DMS153 treated with DMSO at 0.1 percent for 48 hours (cell line): ENCODE data around the gene MIOX.

ENCODE experiments used
- DNase-seq: peaks from one replicate; lab custom pipeline; 2025; ENCODE audit not compliant: unreplicated experiment; lab: John Stamatoyannopoulos, UW

The MIOX gene

DNA sequence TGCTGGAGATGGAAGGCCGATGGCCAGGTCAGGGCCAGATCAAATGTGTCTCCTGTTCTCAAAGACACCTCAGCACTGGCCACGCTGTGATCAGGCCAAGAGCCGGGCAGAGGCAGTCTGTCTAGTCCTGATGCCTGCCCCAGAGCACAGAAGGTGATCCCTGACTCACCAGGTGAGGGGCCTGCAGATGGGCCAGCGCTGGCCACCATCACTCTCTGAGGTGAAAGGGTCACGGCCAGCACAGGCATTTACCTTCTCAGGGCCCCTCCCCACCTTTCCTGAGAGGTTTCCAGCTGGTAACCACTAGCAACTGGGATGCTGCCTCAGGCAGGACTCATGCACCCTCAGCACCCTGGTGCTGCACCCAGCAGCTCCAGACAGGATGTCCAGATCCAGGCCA, 14.7 kb upstream of the MIOX start:
- DNase-seq, result no peak

DNA sequence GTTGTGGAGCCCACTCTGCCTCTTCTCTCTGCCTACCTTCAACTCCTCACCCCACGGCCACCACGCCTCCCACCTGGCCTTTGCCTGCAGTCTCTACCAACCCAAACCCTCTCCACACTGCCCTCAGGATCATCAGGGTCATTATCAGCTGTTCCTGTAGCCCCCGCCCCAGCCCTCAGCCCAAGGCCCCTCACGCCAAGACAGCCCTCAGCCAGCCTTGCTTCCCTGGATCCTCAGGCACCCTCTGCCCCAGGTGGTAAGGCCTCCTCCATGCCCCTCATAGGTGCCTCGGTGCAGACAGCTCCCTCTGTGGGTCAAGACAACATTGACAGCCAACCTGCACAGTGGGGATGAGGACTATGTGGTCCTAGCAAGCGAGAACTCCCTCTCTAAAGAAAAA, 13.6 kb upstream of the MIOX start:
- no peak for DNase-seq

DNA sequence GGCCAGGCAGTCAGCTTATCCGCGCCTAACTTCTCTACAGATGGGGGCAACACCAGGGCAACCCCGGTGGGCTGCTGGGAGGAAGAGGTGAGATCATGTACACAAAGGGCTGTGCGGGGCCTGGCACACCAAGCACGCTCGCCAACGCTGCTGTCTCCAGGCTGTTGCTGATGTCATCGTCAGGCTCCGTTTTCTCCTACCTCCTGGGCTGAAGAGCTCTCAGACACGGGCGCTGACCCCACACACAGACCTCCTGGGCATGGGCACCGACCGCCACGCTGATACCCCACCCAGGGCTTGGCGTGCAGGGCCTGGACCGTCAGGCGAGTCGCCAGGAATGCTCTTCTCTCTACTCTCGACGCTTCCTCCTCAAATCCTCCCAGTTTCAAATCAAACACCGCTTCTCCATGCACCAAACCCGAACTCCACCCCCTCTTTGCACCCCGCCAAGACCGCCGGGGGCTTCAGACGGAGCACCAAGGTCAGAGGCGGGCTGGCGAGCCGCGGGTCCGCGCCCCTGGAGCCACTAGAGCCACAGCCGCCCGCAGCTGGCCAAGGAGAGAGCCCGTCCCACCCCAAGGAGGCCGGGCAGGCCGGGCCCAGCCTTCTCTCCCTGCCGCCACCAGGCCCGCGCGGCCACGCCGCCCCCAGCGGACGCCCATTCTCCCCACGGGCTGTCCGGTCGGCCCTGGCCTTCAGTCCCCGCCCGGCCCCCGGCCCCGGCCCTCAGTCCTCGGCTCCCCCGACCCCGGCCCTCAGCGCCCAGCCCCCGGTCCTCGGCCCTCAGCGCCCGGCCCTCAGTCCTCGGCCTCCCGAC, 12.6 kb upstream of the MIOX start:
- no peak for DNase-seq

DNA sequence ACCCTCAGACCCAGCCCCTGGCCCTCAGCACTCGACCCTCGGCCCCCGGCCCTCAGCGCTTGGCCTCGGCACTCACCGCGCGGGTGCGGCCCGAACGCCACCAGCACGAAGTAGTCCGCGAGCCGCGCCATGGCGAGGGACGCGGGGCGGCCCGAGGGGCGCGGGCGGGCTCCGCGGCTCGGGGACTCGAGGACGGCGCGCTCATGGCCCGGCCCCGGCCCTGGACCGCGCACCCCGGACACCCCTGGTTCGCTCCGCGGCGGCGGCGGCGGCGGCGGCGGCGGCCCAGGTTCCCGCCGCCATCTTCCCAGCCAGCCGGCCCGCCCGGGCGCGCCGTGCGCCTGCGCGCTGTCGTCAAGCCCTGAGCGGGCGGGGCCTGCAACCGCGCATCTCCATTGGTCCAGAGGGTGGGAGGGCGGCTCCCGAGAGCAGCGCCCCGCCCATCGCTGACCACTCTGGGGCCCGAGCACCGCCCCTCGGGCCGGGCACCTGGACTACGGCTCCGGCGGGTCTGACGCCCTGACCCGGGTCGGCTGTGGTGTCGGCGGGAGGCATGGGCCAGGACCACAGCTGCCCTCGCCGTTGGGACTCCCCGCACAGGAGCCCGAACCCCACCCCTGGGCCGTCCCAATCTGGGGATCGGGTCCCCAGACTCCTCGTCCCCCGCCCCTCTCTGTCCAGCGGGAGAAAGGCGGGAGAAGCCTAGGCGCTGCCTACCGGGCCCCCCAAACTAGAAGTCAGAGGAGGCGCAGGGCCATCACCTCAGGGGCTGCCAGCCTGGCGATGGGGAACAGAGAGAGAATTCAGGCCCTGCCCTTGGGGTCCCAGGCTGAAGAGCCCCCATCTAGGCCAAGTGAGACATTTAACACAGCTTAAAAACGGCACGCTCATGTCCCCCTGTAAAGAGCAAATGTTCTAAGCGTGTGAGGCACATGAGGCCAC, 11.7 kb upstream of the MIOX start, which contains the start of gene SBF1:
SBF1 (minus strand) TSS at position 326 of the 942 bp plus-strand sequence; CDS start at position 131, 195 bp downstream.
- DNase-seq, result peak; percentile 72

DNA sequence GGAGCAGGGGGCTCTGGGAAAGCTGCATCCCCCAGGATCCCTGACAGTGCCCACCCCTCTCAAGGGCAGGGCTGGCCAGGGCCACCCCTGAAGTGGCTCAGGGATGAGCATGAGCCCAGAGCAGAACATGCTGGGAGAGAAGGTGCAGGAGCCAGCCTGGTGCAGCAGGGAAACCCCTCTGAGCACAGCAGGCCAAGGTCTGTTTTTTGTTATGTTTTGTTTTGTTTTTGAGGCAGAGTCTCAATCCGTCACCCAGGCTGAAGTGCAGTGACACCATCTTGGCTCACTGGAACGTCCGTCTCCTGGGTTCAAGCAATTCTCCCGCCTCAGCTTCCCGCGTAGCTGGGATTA, 11.0 kb upstream of the MIOX start:
- DNase-seq, result no peak

DNA sequence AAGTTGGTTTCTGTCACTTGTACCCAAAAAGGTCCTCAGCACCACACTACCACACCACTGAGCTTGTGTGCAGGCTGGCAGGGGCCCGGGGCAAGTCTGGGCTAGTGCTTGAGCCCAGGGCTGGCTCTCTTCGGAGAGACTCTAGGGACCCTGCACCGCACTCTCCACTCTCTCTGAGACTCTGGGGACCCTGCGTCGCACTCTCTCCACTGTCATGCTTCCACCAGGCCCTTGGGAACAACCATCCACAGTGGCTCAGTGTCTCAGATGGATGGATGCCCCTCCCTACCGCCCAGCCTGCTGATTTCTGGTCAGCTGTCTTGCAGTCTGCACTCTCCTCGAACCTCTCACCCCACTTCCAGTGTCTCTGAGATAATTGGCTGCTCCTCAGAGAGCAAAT, 9.8 kb upstream of the MIOX start:
- DNase-seq, result no peak

DNA sequence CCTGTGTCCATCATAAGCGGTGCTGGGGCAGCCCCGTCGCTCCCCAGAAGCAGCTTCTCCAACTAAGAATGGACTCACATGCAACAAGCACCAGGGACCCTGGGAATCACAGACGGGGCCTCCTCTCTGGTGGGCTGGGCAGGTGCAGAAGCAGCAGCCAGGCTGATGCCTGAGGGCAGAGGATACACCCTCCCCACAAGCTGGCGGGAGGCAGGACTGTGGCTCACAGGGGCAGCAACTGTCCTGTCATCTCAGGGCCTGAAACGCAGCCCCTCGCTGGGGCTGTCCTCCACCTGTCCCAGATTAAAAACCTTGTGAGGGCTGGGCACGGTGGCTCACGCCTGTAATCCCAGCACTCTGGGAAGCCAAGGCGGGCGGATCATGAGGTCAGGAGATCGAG, 8.7 kb upstream of the MIOX start:
- no peak for DNase-seq

DNA sequence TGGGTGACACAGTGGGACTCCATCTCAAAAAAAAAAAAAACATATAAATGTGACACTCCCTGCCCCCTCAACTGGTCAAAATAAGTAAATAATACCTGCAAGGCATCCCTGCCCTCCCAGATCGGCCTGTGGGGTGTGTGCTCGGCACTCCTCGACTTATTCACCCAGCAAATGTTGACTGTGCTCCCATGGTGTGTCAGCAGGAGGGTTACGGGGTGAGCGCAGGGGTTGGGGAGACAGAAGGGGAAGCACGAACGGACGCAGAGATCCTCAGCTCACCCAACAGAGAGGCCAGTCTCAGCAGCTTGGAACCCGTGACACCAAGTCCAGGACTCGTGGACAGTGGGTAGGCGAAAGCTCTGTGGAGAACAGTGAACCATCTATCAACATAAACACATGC, 6.9 kb upstream of the MIOX start:
- no peak for DNase-seq

DNA sequence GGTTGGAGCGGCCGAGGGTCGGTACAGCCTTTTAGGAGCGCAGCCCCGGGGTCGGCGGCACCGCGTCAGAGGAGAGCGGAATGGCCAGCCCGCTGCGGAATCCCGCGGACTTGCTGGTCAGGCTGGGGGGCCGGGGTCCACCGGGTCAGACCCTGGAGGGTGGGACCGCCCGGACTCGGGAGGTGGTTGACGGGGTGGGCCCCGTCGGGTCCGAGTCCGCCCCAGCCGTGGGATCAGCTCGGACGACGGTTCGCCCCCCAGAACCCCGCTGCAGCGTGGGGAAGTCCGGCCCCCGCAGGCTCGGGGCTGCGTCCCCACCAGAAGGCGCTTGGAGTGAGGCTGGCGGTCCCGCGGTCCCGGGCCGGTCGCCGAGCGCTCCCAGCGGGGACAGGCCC, 5.6 kb upstream of the MIOX start:
- no peak for DNase-seq

DNA sequence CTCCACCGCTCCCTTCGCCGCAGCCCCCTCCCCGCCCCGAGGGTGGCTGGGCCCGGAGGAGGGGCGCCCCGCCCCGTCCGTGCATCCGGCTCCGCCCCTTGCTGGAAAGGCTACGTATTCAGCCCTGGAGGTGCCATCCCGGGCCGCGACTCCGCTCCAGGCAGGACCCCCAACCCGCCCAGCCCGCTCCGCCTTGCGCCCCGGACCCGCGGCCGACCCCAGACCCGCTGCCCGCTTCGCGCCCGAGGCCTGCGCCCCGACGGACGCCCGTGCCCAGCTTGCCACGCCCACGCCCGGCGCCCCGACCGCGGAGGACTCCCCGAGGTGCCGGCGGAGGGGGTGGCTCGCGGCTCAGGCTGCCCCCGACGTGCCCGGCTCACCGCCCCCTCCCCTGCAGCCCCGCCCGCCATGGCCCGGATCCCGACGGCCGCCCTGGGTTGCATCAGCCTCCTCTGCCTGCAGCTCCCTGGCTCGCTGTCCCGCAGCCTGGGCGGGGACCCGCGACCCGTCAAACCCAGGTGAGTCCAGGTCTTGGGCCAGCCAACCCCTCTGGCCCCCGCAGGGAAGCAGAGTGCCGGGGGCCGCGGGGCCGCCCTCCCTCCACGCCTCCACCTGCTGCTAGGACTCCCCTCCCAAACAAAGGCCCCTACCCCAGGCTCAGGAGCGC, 5.1 kb upstream of the MIOX start, which contains the start of gene ADM2:
ADM2 (plus strand) TSS at position 104 of the 667 bp plus-strand sequence; CDS start at position 409, 305 bp downstream.
- DNase-seq, result no peak

DNA sequence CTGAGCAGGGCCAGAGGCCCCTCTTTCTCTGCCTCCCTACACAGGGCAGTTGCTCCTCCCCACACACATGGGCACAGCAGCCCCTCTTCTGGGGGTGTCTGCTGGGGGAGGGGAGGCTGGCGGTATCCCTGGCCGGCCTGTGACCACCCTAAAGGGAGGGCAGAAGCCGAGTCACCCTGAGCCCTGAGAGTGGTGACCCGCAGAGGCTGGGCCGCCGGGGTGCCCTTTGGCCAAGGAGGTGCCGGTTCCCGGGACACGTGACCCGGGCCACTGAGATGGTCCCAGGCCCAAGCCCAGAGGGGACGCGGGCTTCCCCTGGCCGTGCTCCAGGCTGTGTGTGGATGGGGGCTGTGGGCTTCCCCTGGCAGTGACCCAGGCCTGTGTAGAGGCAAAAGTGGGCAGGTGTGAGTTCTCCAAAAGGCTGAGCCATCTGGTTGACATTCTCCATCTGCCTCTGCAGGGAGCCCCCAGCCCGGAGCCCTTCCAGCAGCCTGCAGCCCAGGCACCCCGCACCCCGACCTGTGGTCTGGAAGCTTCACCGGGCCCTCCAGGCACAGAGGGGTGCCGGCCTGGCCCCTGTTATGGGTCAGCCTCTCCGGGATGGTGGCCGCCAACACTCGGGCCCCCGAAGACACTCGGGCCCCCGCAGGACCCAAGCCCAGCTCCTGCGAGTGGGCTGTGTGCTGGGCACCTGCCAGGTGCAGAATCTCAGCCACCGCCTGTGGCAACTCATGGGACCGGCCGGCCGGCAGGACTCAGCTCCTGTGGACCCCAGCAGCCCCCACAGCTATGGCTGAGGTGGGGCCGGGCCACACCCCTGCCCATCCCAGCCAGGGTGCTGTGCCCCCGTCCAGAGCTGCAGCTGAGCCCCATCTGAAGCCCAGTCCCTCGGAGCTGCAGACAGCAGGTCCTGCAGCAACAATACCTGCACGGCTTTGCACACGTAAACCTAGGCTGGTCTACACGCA, 4.3 kb upstream of the MIOX start:
- DNase-seq, result no peak

DNA sequence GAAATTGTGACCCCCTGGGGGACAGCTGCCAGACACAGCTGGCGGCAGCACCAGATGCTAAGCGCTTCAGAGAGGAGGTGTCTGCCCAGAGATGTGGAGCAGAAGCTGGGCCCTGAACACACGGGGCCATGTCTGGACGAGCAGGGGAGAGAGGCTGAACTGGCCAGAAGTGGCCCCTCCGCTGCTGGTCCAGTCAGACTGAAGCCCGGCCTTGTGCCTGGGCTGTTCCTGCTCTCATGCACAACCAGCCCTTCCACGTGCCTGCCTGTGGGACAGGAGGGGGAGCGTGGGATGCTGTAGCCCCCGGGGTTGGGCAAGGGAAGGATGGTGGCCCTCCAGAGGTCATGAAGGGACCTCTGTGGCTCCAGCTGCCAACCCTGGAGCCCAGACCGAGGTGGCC, 3.6 kb upstream of the MIOX start:
- DNase-seq, result no peak

DNA sequence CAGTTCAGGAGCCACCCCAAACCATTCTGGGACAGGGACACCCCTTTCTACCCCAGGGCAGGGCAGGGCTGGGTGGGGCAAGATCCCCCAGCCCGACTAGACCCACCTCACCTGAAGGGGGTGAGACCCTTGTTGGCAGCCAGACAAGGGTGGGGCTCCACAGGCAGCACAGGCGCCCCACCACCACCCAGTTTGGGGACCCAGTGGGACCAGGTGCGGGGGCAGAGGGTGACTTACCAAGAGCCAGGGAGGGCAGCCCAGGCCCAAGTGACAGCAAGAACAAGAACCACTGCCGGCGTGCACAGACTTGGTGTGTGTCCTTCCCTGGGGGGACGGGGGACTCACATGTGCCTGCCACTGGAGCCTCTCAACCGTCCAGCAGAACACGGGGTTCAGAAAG, 3.1 kb upstream of the MIOX start:
- no peak for DNase-seq

DNA sequence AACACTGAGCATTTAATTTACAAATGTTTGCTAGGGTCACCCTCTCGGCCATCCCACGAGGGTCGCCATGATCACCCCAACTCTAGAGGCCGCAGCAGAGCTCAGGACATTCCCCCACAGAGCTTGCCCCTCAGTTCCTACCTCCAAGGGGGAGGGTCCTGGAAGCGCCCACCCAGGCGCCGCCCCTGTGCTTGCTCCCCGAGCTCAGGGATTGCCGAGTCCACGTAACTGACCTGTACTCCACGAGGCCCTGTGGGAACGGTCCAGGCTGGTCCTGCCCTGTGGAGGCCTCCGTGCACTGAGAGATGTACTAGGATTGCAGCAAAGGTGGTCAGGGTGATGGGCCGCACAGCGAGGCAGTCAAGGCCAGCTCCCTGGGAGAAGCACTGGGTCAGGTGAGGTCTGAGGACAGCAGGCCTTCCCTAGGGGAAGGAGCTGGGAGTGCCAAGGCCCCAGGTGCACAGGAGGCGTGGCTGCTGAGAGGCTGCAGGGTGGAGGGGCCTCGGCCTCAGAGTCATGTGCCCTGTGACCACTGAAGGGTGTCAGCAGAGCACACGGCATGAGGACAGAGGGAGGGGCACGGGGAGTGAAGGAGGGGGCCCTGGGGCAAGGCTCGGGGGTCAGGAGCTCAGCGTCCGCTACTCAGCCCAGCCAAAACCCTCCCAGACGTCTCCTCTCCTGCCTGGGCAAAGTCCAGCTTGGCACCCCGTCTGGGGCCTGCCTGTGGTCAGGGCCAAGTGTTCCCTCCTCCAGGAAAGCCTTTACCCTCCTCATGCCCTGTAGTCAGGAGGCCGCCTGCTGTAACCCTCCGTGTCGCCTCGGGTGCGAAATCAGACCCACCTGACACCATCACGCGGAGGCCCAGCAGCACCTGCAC, 2.4 kb upstream of the MIOX start:
- DNase-seq, result no peak

DNA sequence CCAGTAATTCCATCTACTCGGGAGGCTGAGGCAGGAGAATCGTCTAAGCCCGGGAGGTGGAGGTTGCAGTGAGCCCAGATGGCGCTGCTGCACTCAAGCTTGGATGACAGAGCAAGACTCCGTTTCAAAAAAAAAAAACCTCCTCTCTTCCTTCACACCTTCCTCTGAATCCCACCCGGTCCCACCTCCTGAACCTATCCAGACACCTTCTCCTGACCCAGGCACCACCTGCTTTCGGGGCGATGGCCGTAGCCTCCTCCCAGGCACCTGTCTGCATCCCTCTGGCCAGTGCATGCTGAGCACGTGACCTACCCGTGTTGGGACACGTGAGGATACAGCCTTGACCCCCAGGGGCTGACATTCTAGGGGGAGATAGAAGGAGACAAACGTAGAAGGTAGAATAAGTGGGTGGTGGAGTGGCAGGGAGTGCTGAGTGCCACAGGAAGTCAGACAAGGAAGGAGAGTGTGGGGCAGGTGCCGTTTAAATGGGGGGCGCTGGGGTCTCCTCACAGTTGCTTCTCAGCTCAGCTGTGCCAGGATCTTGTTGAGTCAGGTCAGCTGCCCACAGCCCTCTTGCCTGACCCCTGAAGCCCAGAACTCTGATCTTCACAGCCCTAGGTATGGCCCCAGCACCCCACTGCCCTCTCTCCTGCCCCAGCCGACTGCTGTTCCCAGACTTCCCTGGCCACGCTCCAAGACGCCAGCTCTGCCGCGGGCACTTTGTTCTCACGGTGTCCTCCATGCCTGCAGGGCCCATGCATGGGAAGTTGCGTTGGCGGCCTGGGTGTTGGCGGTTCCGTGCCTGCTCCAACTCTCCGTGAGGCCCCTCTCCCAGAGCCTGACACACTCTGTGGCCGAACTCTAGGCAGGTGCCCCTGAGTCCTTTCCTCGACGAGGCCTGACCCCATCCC, 1.2 kb upstream of the MIOX start:
- peak; percentile 25 for DNase-seq

DNA sequence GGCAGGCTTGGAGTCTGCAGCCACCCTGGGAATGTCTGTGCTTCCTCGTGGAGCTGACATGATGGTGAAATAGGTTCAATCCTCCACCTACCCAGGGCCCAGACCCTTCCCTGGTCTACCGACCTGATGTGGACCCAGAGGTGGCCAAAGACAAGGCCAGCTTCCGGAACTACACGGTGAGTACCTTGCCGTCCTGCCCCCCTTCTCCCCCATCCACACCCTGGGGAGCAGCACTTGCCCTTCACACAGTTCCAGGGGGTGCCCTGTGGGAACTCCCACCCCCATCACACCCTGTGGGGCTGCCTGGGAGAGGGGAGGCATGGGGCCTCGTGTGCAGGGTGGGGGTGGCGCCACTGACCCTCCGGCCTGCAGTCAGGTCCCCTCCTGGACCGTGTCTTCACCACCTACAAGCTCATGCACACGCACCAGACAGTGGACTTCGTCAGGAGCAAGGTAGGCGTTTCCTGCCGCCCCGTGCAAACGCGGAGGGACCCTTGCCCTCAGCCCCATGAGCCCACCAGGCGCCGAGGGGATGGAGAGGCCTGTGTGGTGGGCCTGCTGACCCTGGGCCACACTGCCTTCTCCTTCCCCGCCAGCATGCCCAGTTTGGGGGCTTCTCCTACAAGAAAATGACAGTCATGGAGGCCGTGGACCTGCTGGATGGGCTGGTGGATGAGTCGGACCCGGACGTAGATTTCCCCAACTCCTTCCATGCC, 789 bp downstream of the MIOX start:
- no peak for DNase-seq

DNA sequence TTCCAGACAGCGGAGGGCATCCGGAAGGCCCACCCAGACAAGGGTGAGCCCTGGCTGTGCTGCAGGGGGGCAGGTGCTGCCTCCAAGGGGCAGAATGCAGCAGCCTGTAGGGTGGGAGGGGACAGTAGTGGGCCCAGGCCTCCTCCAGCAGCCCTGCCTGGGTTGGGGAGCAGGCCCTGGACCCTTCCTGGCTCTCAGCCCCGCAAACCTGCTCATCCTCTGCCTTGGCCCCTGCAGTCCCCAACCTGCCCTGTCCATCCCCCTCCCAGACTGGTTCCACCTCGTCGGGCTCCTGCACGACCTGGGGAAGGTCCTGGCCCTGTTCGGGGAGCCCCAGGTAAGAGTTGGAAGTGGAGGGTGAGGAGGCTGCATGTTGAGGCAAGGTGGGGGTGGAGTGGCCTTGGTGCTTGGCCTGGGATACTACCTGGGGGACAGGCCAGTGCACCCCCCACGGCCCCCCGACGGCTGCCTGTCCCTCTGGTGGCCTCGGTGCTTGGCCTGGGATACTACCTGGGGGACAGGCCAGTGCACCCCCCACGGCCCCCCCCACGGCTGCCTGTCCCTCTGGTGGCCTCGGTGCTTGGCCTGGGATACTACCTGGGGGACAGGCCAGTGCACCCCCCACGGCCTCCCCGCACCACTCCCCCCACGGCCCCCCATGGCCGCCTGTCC, 1.5 kb downstream of the MIOX start:
- DNase-seq, result no peak
